ENCODE results near the gene PCAT7. TPM values are rescaled to one million over a fixed set of nuclear protein-coding genes. Genes with fewer than 3 reads are reported as not detected.

Gene PCAT7
- total RNA-seq, 1 experiment from 2014 or later = 6.5 TPM

DNA sequence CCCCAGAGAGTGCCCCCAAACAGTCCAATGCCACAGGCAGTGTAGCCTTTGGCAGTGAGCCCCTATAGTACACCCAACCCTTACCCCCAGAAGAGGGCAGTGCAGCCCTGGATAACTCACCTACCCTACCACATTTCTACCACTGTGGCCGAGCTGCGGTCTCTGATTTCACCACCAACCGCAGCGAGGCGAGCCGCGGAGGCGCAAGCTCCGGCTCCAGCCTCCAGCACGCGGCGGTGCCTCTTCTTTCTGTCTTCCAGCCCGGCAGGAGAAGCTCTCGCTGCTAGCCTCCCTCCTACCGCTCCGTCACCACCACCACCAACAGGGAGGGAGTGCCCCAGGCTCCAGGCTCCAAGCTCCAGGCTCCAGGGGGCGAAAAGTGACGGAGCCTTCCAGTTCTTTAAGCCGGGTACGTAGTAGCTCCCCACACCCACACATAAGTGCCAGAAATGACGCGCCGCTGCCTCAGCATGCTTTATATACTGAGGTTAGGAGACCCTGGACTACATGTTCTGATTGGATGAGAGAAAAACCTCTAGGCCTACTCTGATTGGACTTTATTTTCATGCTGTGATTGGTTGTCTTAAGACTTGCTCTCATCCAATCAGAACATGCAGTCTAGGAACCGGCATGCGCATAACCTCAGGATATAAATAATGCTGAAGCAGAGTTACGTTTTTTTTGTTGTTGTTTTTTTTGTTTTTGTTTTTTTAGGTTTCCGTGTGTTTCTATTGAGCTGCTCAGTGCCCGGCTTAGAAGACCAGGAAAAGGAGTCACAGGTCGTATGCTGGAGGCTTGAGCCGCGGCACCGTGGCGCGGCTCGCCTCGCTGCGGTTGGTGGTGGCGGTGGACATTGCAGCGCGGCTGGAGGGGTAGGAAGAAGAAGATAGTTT lies at the start of gene PCAT7 (continued):
- TF ChIP-seq FOXK1 (CRISPR knock-in tag; IDR thresholded peaks at IDR 0.05) (no peak), ESRRA (CRISPR knock-in tag; IDR thresholded peaks at IDR 0.05; ENCODE audit: borderline replicate concordance) (no peak), SP1 (CRISPR knock-in tag; conservative IDR thresholded peaks at IDR 0.05) (no peak), CREM (CRISPR knock-in tag; IDR thresholded peaks at IDR 0.05) (0 out of 2 replicates have a peak, but pooled peaks have one; percentile 38), FOXP1 (CRISPR knock-in tag; IDR thresholded peaks at IDR 0.05; ENCODE audit: borderline replicate concordance) (peak; percentile 49; the same call in 1 of the 2 replicates), SOX15 (CRISPR knock-in tag; IDR thresholded peaks at IDR 0.05) (no peak), TP53 (CRISPR knock-in tag; IDR thresholded peaks at IDR 0.05) (no peak), GABPB1 (CRISPR knock-in tag; IDR thresholded peaks at IDR 0.05) (peak; percentile 12; the same call in 1 of the 2 replicates), ZNF396 (CRISPR knock-in tag; IDR thresholded peaks at IDR 0.05; ENCODE audit: borderline replicate concordance) (no peak), NR3C1 (CRISPR knock-in tag; conservative IDR thresholded peaks at IDR 0.05; ENCODE audit: low read depth) (no peak), ZNF232 (CRISPR knock-in tag; IDR thresholded peaks at IDR 0.05) (0 out of 2 replicates have a peak, but pooled peaks have one; percentile 18), ZNF423 (CRISPR knock-in tag; IDR thresholded peaks at IDR 0.05) (no peak)
- TF ChIP-seq, protein P1, sequence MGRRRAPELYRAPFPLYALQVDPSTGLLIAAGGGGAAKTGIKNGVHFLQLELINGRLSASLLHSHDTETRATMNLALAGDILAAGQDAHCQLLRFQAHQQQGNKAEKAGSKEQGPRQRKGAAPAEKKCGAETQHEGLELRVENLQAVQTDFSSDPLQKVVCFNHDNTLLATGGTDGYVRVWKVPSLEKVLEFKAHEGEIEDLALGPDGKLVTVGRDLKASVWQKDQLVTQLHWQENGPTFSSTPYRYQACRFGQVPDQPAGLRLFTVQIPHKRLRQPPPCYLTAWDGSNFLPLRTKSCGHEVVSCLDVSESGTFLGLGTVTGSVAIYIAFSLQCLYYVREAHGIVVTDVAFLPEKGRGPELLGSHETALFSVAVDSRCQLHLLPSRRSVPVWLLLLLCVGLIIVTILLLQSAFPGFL (CRISPR knock-in tag; IDR thresholded peaks at IDR 0.05; ENCODE audit: borderline replicate concordance) = no peak
- TF ChIP-seq, protein P2, sequence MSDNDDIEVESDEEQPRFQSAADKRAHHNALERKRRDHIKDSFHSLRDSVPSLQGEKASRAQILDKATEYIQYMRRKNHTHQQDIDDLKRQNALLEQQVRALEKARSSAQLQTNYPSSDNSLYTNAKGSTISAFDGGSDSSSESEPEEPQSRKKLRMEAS (CRISPR knock-in tag; IDR thresholded peaks at IDR 0.05) = peak; percentile 57; the same call in 1 of the 2 replicates
- TF ChIP-seq, protein P3, sequence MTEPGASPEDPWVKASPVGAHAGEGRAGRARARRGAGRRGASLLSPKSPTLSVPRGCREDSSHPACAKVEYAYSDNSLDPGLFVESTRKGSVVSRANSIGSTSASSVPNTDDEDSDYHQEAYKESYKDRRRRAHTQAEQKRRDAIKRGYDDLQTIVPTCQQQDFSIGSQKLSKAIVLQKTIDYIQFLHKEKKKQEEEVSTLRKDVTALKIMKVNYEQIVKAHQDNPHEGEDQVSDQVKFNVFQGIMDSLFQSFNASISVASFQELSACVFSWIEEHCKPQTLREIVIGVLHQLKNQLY (CRISPR knock-in tag; IDR thresholded peaks at IDR 0.05) = no peak
- TF ChIP-seq, protein P4, sequence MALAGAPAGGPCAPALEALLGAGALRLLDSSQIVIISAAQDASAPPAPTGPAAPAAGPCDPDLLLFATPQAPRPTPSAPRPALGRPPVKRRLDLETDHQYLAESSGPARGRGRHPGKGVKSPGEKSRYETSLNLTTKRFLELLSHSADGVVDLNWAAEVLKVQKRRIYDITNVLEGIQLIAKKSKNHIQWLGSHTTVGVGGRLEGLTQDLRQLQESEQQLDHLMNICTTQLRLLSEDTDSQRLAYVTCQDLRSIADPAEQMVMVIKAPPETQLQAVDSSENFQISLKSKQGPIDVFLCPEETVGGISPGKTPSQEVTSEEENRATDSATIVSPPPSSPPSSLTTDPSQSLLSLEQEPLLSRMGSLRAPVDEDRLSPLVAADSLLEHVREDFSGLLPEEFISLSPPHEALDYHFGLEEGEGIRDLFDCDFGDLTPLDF (CRISPR knock-in tag; IDR thresholded peaks at IDR 0.05) = no peak
- TF ChIP-seq, protein P5, sequence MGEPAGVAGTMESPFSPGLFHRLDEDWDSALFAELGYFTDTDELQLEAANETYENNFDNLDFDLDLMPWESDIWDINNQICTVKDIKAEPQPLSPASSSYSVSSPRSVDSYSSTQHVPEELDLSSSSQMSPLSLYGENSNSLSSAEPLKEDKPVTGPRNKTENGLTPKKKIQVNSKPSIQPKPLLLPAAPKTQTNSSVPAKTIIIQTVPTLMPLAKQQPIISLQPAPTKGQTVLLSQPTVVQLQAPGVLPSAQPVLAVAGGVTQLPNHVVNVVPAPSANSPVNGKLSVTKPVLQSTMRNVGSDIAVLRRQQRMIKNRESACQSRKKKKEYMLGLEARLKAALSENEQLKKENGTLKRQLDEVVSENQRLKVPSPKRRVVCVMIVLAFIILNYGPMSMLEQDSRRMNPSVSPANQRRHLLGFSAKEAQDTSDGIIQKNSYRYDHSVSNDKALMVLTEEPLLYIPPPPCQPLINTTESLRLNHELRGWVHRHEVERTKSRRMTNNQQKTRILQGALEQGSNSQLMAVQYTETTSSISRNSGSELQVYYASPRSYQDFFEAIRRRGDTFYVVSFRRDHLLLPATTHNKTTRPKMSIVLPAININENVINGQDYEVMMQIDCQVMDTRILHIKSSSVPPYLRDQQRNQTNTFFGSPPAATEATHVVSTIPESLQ (CRISPR knock-in tag; IDR thresholded peaks at IDR 0.05) = no peak
- TF ChIP-seq, protein P6, sequence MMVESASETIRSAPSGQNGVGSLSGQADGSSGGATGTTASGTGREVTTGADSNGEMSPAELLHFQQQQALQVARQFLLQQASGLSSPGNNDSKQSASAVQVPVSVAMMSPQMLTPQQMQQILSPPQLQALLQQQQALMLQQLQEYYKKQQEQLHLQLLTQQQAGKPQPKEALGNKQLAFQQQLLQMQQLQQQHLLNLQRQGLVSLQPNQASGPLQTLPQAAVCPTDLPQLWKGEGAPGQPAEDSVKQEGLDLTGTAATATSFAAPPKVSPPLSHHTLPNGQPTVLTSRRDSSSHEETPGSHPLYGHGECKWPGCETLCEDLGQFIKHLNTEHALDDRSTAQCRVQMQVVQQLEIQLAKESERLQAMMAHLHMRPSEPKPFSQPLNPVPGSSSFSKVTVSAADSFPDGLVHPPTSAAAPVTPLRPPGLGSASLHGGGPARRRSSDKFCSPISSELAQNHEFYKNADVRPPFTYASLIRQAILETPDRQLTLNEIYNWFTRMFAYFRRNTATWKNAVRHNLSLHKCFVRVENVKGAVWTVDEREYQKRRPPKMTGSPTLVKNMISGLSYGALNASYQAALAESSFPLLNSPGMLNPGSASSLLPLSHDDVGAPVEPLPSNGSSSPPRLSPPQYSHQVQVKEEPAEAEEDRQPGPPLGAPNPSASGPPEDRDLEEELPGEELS (CRISPR knock-in tag; IDR thresholded peaks at IDR 0.05) = peak; percentile 30; the same call in 1 of the 2 replicates
- TF ChIP-seq, protein P7, sequence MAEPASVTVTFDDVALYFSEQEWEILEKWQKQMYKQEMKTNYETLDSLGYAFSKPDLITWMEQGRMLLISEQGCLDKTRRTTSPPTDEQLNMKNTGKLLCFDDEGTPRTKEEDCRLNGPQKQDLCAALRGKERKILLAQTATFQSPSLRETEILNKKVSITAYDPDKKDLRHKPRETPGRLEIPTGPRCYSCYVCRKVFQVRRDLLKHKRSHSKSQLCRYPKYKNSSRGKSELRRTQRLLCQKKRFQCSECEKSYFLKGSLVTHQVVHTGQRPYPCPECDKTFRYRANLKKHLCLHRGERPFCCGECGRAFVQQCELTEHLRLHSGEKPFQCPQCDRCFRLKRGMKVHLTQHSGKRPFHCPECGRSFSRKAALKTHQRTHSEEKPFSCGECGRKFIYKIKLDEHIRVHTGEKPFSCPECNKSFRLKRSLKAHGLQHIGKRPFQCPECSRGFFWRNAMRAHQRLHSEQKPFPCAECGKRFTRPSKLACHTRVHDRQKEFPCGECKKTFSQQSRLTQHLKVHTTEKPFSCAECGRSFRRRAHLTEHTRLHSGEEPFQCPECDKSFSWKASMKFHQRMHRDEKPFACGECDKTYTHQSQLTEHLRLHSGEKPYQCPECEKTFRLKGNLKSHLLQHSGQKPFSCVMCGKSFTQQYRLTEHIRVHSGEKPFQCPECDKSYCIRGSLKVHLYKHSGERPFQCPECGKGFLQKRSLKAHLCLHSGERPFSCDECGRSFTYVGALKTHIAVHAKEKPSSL (CRISPR knock-in tag; conservative IDR thresholded peaks at IDR 0.05) = no peak
- TF ChIP-seq, protein P8, sequence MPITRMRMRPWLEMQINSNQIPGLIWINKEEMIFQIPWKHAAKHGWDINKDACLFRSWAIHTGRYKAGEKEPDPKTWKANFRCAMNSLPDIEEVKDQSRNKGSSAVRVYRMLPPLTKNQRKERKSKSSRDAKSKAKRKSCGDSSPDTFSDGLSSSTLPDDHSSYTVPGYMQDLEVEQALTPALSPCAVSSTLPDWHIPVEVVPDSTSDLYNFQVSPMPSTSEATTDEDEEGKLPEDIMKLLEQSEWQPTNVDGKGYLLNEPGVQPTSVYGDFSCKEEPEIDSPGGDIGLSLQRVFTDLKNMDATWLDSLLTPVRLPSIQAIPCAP (CRISPR knock-in tag; IDR thresholded peaks at IDR 0.05) = no peak
- TF ChIP-seq, protein P9, sequence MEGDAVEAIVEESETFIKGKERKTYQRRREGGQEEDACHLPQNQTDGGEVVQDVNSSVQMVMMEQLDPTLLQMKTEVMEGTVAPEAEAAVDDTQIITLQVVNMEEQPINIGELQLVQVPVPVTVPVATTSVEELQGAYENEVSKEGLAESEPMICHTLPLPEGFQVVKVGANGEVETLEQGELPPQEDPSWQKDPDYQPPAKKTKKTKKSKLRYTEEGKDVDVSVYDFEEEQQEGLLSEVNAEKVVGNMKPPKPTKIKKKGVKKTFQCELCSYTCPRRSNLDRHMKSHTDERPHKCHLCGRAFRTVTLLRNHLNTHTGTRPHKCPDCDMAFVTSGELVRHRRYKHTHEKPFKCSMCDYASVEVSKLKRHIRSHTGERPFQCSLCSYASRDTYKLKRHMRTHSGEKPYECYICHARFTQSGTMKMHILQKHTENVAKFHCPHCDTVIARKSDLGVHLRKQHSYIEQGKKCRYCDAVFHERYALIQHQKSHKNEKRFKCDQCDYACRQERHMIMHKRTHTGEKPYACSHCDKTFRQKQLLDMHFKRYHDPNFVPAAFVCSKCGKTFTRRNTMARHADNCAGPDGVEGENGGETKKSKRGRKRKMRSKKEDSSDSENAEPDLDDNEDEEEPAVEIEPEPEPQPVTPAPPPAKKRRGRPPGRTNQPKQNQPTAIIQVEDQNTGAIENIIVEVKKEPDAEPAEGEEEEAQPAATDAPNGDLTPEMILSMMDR (IDR thresholded peaks at IDR 0.05) = peak; percentile 41; the same call in 1 of the 2 replicates
- TF ChIP-seq, protein P10, sequence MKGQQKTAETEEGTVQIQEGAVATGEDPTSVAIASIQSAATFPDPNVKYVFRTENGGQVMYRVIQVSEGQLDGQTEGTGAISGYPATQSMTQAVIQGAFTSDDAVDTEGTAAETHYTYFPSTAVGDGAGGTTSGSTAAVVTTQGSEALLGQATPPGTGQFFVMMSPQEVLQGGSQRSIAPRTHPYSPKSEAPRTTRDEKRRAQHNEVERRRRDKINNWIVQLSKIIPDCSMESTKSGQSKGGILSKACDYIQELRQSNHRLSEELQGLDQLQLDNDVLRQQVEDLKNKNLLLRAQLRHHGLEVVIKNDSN (CRISPR knock-in tag; IDR thresholded peaks at IDR 0.05) = no peak
- TF ChIP-seq, protein P11, sequence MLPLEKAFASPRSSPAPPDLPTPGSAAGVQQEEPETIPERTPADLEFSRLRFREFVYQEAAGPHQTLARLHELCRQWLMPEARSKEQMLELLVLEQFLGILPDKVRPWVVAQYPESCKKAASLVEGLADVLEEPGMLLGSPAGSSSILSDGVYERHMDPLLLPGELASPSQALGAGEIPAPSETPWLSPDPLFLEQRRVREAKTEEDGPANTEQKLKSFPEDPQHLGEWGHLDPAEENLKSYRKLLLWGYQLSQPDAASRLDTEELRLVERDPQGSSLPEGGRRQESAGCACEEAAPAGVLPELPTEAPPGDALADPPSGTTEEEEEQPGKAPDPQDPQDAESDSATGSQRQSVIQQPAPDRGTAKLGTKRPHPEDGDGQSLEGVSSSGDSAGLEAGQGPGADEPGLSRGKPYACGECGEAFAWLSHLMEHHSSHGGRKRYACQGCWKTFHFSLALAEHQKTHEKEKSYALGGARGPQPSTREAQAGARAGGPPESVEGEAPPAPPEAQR (CRISPR knock-in tag; IDR thresholded peaks at IDR 0.05) = no peak

Data from WTC11 (cell line).